Measurements from ENCODE around the gene CGB7. TPM values are rescaled to one million over a fixed set of nuclear protein-coding genes. Genes with fewer than 3 reads are reported as not detected.
"Not testable (repeated sequence)": the region's sequence is repeated elsewhere in the genome, so short reads cannot be mapped to it uniquely, and the experiment has no call there.

CGB7 gene
- total and polyA plus RNA-seq, 10 donors = 0.03 to 0.06 TPM; not detected in 8

DNA sequence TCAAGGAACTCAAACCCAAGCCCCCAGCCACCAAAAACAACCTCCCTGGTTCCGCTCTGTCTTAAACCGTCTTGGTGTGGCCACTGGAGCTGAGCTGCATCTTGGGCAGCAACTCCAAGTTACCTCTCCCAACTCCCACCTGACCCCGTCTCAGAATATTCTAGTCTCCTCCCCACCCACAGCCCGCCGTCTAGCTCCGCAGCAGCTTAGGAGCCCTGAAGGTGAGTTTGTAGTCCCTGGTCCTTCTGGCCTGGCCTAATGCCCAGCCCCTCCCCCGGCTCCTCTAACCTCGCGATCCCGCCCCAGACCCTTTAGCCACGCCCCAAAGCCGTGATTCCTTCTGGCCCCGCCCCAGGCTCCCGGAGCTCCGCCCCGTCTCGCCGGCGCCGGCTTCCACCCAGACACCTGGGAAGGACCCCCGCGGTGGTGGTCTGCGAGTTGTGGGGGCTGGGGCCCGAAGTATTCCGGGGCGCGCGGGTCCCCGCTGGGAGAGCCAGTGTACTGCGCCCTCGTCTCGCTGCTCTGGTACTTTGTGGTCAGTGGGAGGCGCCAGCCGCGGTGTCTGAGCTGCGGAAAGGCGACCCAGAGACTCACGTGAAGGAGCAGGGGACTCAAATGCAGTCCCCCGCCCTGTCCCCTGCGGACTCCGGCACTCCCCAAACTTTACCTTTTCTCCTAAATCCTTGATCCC is 38.2 kb downstream of the CGB7 start:
- H3K9me3 ChIP-seq = no peaks in the 10 kb centered on the region
- peaks cover 0 to 34% (median 7%) of the 10 kb centered on the region in 7 donors for H3K27me3 ChIP-seq (replicated peaks in 1 of 7)
- peak; percentile 88 for DNase-seq
- intact Hi-C loops (cut with DNase I; ENCODE audit: low total_unique reads) = no loop called here
- no peak overlapping the region for H3K27ac ChIP-seq
- WGBS, 5 donors = 7 to 44% (median 19%) methylated on average over 19 to 41 of the region's 41 CpGs
- peaks cover 0 to 21% (median 18%) of the 10 kb centered on the region in 6 donors for H3K36me3 ChIP-seq
- H3K4me1 ChIP-seq = peaks cover 4 to 32% (median 25%) of the 10 kb centered on the region in 6 donors
- no peak for TF ChIP-seq POLR2A (IDR thresholded peaks at IDR 0.05)
- peak in 1 of 3 donors; percentile 22 for TF ChIP-seq POLR2AphosphoS5 (IDR thresholded peaks at IDR 0.05)
- TF ChIP-seq, protein P1, sequence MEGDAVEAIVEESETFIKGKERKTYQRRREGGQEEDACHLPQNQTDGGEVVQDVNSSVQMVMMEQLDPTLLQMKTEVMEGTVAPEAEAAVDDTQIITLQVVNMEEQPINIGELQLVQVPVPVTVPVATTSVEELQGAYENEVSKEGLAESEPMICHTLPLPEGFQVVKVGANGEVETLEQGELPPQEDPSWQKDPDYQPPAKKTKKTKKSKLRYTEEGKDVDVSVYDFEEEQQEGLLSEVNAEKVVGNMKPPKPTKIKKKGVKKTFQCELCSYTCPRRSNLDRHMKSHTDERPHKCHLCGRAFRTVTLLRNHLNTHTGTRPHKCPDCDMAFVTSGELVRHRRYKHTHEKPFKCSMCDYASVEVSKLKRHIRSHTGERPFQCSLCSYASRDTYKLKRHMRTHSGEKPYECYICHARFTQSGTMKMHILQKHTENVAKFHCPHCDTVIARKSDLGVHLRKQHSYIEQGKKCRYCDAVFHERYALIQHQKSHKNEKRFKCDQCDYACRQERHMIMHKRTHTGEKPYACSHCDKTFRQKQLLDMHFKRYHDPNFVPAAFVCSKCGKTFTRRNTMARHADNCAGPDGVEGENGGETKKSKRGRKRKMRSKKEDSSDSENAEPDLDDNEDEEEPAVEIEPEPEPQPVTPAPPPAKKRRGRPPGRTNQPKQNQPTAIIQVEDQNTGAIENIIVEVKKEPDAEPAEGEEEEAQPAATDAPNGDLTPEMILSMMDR (IDR thresholded peaks at IDR 0.05 in 8 of 11, conservative IDR thresholded peaks at IDR 0.05 in 3 of 11) = no peak
- H3K4me3 ChIP-seq = peak overlapping the region; percentile 22 to 77 (median 52)

DNA sequence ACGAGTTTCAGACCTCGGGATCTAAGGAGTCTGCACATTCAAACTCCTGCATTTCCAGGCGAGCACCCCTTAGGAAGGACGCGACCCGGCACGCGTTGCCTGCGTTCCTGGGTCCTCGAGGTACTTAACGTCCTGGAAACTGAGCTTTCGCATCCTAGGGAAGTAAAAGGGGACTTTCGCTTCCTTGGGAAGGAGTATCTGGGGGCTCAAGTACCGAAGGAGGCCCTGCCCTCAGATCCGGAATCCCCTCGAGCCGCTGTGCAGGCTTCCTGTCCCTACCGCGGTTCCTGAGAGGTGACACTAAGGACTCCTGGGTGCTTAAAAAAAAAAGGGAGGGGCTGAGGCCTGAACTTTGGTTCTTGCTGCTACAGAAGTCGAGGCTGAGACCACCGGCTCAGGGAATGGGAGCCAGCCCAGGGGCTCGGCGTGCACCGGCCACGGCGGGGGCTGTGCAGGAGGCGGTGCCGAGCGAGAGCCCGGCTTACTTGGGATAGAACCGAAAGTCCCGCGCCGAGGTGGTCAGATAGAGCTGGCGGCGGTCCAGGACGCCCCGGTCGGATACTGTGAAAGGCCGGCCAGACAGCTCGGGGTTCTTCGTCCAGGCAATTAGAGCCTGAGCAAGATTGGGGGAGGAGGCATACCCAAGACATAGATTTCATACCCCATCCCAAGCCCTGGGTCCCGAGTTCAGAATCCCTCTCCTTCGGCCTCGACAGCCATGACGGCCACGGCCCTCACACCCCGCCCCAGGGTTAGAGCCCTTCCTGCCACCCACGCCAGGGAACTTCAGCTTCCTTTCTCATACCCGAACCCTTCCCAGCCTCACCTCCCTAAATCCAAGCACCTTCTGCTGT is 38.9 kb downstream of the CGB7 start:
- WGBS, 5 donors = 2 to 6% (median 3%) methylated on average over 48 to 50 of the region's 50 CpGs
- H3K9me3 ChIP-seq; intact Hi-C loops (cut with DNase I; ENCODE audit: low total_unique reads): not testable (repeated sequence)
- Histone ChIP-seq H3K4me3 (peak overlapping the region; percentile 43 to 77 (median 52)), H3K36me3 (peaks cover 0 to 29% (median 20%) of the 10 kb centered on the region in 6 donors), H3K27me3 (replicated peaks in 1 of 7) (peaks cover 0 to 34% (median 7%) of the 10 kb centered on the region in 7 donors), H3K4me1 (peaks cover 4 to 32% (median 25%) of the 10 kb centered on the region in 6 donors), H3K27ac (peak overlapping the region in 3 of 8 donors; percentile 47 to 59 (median 56))
- peak; percentile 76 for DNase-seq

DNA sequence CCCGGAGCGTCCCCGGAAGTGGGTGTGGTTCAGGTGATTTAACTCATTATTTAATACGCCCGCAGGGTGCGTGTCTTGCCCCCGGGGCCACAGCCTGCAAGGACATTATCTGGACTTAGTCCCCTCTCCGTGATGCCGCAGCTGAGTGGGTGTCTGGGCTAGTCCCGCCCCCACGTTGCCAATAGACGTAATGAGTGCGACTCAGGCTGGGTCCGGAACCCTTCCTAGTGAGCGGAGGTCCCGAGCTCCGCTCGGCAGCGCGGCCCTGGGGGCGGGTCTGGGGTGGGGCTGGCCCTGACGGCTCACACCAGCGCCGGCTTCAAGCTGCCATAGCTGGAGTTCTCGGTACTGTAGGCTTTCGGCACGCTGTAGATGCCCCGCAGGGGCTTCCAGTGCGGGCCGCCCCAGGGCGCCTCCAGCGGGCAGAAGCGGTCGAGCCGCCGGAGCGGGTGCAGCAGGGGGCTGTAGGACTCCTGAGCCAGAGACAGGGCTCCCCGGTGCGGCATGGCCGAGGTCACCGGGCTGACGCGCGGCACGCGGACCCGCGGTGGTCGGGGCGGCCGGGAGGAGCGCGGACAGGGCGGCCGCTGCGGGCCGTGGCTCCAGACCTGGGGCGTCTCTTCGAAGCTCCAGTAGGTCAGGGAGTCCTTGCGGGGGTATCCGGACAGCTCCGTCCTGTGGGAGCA is 39.7 kb downstream of the CGB7 start:
- Histone ChIP-seq H3K9me3 (no peaks in the 10 kb centered on the region), H3K4me1 (peaks cover 4 to 32% (median 25%) of the 10 kb centered on the region in 6 donors), H3K27me3 (replicated peaks in 1 of 7) (peaks cover 0 to 34% (median 7%) of the 10 kb centered on the region in 7 donors), H3K36me3 (peaks cover 0 to 37% (median 20%) of the 10 kb centered on the region in 6 donors), H3K27ac (peak overlapping the region in 7 of 8 donors; percentile 9 to 59 (median 44)), H3K4me3 (peak overlapping the region; percentile 43 to 77 (median 52))
- intact Hi-C loops (cut with DNase I; ENCODE audit: low total_unique reads) = no loop called here
- TF ChIP-seq POLR2AphosphoS5 (IDR thresholded peaks at IDR 0.05) (peak; percentile 33 to 72 (median 64)), POLR2A (IDR thresholded peaks at IDR 0.05) (no peak)
- TF ChIP-seq, protein P1 (IDR thresholded peaks at IDR 0.05 in 8 of 11, conservative IDR thresholded peaks at IDR 0.05 in 3 of 11) = peak in 7 of 11 experiments; percentile 38 to 76 (median 63)
- WGBS, 5 donors = 0 to 2% (median 1%) methylated on average over 16 to 62 of the region's 62 CpGs
- DNase-seq = peak; percentile 90

DNA sequence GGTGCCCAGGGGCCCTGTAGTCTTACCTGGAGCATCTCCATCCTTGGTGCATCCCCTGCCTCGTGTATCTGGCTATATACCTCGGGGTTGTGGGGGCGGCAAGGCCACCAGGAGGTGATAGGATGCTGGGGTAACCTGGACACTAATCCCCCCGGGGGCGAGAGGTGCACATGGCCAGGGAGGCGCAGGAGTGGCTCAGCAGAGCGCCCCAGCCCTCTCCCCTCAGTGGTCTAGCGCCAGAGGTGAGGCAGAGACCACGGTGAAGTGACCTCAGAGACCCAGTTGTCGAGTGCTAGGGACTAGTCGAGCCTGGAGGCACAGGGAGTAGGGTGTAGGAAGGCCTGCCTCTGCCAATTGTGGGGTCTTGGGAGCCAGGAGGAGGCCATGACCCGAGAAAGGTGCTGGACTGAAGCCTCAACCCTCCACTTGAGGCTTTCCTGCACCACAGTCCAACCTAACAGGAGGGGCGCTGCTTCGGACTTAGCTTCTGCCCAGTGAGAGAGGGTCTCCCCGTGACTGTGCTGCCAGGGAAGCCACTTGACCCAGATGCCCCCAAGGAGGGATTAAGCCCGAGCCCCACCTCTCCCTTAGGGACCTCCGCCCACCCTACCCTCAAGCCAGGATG is 40.4 kb downstream of the CGB7 start, which contains the start of gene LHB:
Gene LHB, minus strand, starts transcription at position 51 of the 625 bp plus-strand sequence. Its CDS starts 10 bp downstream, at position 41.
- DNase-seq = no peak
- 63 to 76% (median 71%) methylated on average over 13 to 17 of the region's 17 CpGs for WGBS, 5 donors
- TF ChIP-seq, protein P1 (IDR thresholded peaks at IDR 0.05 in 8 of 11, conservative IDR thresholded peaks at IDR 0.05 in 3 of 11) = no peak
- TF ChIP-seq POLR2AphosphoS5 (IDR thresholded peaks at IDR 0.05) = no peak
- TF ChIP-seq POLR2A (IDR thresholded peaks at IDR 0.05) = no peak

More for the DNA sequence above, 40.4 kb downstream of the CGB7 start, which contains the start of gene LHB:
- Histone ChIP-seq H3K27ac (peak within 1 kb of the TSS in 7 of 8 donors; percentile 9 to 59 (median 44)), H3K9me3 (no peaks in the 10 kb centered on the region), H3K4me1 (peaks cover 4 to 32% (median 25%) of the 10 kb centered on the region in 6 donors), H3K4me3 (peak within 1 kb of the TSS; percentile 43 to 77 (median 52)), H3K27me3 (replicated peaks in 1 of 7) (peaks cover 0 to 34% (median 7%) of the 10 kb centered on the region in 7 donors), H3K36me3 (peaks cover 0 to 43% (median 22%) of the 10 kb centered on the region in 6 donors)
- intact Hi-C loops (cut with DNase I; ENCODE audit: low total_unique reads) = no loop called here
